ENCODE data around the gene REC8. TPM values are rescaled to one million over a fixed set of nuclear protein-coding genes. Genes with fewer than 3 reads are reported as not detected.
A peak's percentile ranks its signal among the peaks of the same experiment; 100 is the strongest.

REC8 gene
- total RNA-seq (ENCODE audit: insufficient read depth, low replicate concordance): 10.1 TPM

DNA sequence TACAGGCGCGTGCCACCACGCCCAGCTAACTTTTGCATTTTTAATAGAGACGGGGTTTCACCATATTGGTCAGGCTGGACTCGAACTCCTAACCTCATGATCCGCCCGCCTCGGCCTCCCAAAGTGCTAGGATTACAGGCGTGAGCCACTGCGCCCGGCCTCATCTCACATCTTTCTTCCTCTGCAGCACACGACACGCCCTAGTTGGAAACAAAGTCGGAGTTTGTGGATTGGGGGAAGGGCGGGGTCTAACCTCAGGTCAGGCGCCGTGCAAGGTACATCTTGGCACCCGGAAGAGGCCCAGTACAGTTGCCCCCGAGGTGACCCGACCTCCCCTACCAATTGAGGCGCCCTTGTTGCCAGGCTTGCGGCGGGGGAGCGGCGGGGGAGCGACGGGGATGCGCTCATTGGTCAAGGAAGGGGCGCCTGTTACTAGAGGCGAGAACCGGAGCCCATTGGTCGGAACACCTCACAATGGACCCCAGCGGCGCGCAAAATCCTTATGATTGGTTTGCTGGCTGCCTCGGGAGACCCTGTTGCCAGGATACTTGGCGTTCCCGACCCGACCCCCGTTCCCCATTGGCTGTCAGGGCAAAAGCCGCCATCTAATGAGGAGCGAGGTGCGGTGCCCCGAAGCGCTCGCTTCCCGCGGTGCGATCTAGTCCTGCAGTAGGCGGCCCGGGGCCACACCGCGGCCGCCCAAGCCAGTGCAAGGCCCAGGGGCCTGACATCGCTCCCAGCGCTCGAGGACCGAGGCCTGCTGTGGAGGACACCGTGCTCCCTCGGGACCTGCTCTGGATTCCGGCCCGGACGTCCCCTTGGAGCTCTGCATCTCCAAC is at the start of gene REC8:
Gene REC8, plus strand, starts transcription at position 659 of the 839 bp plus-strand sequence. CDS start 473 bp downstream, outside the sequence.
- peak; percentile 97 for DNase-seq (ENCODE audit: low spot score)

DNA sequence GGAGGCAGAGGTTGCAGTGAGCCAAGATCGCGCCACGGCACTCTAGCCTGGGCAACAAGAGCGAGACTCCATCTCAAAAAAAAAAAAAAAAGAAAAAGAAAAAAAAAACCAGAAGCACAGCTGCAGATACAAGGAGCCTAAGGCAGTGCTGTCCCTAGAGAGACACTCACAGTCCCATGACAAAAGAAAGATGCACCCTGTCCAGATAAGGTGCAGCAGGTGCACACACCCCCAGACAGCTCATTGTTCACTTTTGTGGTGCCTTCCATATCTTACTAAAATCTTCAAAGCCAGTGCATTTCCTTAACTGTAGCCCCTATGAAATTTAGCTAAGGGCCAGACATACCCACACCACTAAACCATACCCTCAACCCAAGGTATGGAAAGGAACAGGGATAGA is 49.5 kb upstream of the REC8 start:
- DNase-seq (ENCODE audit: low spot score): no peak

GRCh38 chr14:24122898-24123297 is 49.0 kb upstream of the REC8 start:
- DNase-seq (ENCODE audit: low spot score): no peak

GRCh38 chr14:24123424-24124417 is 48.2 kb upstream of the REC8 start:
- no peak for DNase-seq (ENCODE audit: low spot score)

DNA sequence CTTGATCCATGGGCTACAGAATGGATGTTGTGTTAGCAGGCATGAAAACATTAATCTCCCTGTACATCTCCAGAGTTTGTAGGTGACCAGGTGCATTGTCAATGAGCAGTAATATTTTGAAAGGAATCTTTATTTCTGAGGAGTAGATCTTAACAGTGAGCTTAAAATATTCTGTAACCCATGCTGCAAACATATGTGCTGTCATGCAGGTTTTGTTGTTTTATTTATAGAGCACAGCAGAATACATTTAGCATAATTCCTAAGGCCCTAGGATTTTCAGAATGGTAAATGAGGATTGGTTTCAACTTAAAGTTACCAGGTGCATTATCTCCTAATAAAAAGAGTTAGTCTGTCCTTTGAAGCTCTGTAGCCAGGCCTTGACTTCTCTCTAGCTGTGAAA is 44.9 kb upstream of the REC8 start:
- no peak for DNase-seq (ENCODE audit: low spot score)

DNA sequence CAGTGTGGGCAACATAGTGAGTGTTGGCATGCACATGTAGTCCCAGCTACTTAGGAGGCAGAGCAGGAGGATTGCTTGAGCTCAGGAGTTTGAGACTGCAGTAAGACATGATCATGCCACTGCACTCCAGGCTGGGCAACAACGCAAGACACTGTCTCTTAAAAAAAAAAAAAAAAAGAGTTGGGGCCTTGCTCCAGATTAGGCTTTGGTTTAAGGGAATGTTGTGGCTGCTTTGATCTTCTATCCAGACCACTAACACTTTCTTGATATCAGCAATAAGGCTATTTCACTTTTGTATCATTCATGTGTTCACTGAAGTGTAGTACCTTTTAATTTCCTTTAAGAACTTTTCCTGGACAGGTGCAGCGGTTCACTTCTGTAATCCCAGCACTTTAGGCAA is 44.2 kb upstream of the REC8 start:
- no peak for DNase-seq (ENCODE audit: low spot score)

DNA sequence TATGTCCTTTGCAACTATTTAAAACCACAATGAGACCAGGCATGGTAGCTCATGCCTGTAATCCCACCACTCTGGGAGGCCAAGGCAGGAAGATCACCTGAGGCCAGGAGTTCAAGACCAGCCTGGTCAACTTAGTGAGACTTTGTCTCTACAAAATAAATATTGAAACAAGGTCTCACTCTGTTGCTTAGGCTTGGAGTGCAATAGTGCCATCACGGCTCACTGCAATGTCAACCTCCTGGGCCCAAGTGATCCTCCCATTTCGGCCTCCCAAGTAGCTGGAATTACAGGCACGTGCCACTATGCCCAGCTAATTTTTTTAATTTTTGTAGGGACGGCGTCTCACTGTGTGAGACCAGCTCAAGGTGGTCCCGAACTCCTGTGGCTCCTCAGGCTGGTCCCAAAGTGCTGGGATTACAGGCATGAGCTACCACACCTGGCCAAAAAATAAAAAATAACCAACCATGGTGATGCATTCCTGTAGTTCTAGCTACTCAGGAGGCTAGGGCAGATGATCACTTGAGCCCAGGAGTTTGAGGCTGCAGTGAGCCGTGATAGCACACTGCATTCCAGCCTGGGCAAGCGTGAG is 42.4 kb upstream of the REC8 start:
- DNase-seq (ENCODE audit: low spot score): no peak

DNA sequence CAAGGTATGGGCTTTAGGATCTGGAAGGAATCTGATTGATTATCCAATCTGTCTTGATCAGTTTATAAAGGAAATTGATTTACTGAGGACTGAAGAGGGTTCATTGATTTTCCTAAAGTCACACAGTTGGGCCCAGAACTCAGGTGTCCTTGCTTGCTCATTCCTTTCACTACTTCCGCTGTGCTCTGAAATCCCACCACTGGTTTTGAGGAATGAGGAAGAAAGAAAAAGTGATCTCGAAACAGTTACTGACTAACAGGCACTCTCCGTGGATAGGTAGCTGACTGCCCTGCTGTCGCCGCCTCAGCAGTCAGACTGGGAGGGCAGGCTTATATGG is 41.5 kb upstream of the REC8 start, which contains the start of gene FITM1:
Gene FITM1, plus strand, starts transcription at position 280 of the 337 bp plus-strand sequence. CDS start 905 bp downstream, outside the sequence.
- DNase-seq (ENCODE audit: low spot score): no peak

DNA sequence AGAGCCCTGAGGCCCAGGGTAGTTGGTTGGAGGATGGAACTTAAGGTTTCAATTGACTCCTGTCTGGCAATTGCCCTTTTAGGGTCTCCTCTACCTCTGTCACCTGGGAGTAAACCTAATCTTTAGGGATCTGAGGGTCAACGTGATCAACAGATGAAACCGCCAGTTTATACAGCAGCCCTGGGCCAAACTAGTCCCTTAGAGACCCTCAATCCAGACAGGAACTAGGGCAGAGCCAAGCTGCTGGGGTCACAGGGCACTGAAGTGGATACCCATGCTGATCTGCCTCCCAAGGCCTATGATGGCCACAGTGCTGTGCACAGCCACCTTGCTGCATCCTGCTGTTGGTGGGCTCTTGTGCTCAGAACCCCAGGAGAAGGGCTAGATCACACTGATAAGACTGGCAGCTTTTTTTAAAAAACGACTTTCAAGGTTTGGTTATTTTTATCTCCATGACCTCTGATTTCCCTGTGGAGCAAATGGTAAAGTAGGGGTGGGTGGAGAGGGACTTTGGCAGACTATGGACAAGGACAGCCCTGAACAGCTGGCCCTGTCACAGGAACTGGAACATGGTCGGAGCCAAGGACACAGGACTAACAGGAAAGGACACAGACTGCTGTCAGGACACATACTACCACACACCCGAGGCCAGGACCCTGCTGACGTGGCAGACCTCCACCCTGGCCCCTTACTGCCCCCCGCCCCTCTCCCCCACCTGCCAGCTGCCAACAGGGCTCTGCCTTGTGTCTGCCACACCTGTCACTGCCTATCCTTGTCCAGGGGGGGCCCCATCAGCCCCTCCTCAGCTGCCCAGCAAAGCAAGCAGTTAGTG is 40.9 kb upstream of the REC8 start:
- no peak for DNase-seq (ENCODE audit: low spot score)

GRCh38 chr14:24131549-24131966 is 40.3 kb upstream of the REC8 start:
- no peak for DNase-seq (ENCODE audit: low spot score)

- DNase-seq (ENCODE audit: low spot score): no peak
Observed at GRCh38 chr14:24132061-24132685, 39.7 kb upstream of the REC8 start.

GRCh38 chr14:24132976-24133375 is 38.9 kb upstream of the REC8 start:
- no peak for DNase-seq (ENCODE audit: low spot score)

DNA sequence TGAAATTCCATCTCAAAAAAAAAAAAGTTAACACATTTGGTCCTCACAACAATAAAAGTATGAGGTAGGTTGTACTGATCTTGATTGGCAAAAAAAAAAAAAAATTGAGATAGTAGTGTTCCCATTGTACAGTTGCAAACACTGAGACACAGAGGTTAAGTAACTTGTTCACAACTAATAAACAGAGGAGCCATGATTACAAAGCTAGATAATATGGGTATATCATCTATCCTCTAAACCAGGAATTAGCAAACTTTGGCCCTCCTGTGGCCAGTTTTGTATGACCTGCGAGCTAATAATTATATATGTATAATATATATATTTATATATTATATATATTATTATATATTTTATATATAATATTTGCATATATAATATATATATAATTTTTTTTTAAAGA is 38.1 kb upstream of the REC8 start:
- DNase-seq (ENCODE audit: low spot score): no peak

- DNase-seq (ENCODE audit: low spot score): no peak
Observed at GRCh38 chr14:24135584-24135833, 36.4 kb upstream of the REC8 start.

DNA sequence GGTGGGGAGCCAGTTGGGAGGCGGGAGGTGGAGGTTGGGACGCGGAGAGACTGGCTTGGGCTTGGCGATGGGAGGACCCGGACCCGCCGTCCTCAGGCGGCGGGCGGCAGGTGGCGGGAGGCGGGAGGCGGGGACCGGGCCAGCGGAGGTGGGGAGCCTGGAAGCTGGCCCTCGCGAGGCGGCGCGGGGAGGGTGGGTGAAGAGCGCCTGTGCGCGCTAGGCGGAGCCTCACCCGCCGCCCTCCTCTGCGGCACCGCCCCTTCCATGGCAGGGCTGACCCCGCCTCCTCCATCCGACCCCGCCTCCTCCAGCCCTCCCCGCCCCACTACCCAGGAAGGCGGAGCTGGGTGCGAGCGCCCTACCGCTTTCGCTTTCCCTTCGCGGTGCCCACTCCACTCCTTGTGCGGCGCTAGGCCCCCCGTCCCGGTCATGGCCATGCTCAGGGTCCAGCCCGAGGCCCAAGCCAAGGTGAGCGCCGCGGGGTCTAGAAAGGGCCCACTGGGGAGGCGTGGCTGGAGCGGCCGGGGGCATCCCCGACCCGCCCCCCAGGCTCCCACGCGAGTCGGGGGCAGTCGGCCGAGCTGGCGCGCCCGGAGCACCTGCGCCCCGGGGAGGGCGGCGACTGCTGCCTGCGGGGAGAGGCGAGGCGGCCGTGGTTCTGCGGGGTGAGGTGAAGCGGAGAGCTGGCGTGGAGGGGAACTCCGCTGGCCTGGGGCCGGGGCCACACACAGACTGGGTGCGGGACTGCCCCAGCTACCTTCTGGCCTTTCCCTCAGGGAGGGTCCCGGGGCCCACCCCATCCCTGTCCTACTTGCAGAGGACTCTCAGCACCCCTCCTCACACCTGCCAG is 35.8 kb upstream of the REC8 start, which contains the start of gene PSME1:
Gene PSME1, plus strand, starts transcription at position 361 of the 850 bp plus-strand sequence. Its CDS starts 69 bp downstream, at position 430.
- DNase-seq (ENCODE audit: low spot score): peak; percentile 91

- no peak for DNase-seq (ENCODE audit: low spot score)
Observed at GRCh38 chr14:24136684-24137528, 35.0 kb upstream of the REC8 start.

DNA sequence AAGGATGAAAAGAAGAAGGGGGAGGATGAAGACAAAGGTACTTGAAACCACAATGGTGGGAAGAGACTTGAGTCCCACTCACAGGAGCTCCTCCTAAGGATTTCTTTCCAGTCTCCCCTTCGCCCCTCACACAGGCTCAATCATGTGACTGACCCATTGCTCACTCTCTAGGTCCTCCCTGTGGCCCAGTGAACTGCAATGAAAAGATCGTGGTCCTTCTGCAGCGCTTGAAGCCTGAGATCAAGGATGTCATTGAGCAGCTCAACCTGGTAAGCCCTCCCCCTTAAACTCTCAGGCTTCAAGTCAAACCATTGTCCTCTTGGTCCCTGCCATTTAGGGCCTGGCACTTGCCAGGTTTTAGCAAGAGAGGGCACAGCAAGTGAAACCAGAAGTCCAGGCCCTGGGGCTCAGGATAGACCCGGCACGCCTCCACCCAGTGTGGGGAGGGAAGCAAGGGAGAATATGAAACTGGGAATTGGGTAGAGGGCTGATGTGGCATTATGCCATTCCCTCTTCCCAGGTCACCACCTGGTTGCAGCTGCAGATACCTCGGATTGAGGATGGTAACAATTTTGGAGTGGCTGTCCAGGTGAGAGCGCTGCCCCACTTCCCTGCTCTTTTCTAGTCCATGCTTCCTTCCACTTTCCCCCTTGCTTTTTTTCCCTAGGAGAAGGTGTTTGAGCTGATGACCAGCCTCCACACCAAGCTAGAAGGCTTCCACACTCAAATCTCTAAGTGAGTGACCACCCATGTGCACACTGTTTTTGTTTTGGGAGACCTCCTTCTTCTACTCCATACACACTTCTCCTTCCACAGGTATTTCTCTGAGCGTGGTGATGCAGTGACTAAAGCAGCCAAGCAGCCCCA is 34.1 kb upstream of the REC8 start:
- no peak for DNase-seq (ENCODE audit: low spot score)
